Activated CD8-positive, alpha-beta T cell treated with anti-CD3 and anti-CD28 coated beads for 36 hours (primary cell): Measurements from ENCODE around the gene CEP250. TPM values are rescaled to one million over a fixed set of nuclear protein-coding genes. Genes with fewer than 3 reads are reported as not detected.

ENCODE experiments used
- ATAC-seq: fragments of 200-7000 bp; cut with Tn5 transposase; one replicate; pipeline ENCODE4 v1.10.0; 2021; ENCODE audit warnings: mild to moderate bottlenecking, moderate library complexity
- CTCF ChIA-PET: fragments of 350-600 bp; sonication (Branson Sonifier 250); formaldehyde crosslinking; loops from one replicate; lab custom pipeline; 2021; ENCODE audit warnings: antibody characterized with exemption; lab: Charles Lee
- POLR2A ChIA-PET: fragments of 350-600 bp; sonication (Branson Sonifier 250); formaldehyde crosslinking; loops from one replicate; lab custom pipeline; 2021; ENCODE audit warnings: antibody characterized with exemption; lab: Charles Lee
- DNase-seq: peaks from one replicate; pipeline ENCODE4 v3.0.0-alpha.2; 2020
- H3K27ac Mint-ChIP-seq: one replicate; pipeline ENCODE4 v1.8.0; 2021; ENCODE audit warnings: mild to moderate bottlenecking, mixed read lengths
- H3K27me3 Mint-ChIP-seq: one replicate; pipeline ENCODE4 v1.8.0; 2021; ENCODE audit warnings: mixed read lengths
- H3K36me3 Mint-ChIP-seq: one replicate; pipeline ENCODE4 v1.8.0; 2021; ENCODE audit warnings: low read depth, mixed read lengths
- H3K4me1 Mint-ChIP-seq: one replicate; pipeline ENCODE4 v1.8.0; 2021; ENCODE audit warnings: low read depth, mixed read lengths
- H3K4me3 Mint-ChIP-seq: one replicate; pipeline ENCODE4 v1.8.0; 2021; ENCODE audit warnings: mild to moderate bottlenecking, moderate library complexity, mixed read lengths
- H3K9me3 Mint-ChIP-seq: one replicate; pipeline ENCODE4 v1.8.0; 2021; ENCODE audit warnings: mixed read lengths
- CTCF ChIP-seq: fragments of 200-600 bp; IDR thresholded peaks from one replicate; pipeline ENCODE4 v1.8.0; 2022; ENCODE audit warnings: antibody characterized with exemption, mild to moderate bottlenecking
- intact Hi-C: fragments of 100-400 bp; cut with micrococcal nuclease; formaldehyde crosslinking; loops from one replicate; pipeline ENCODE4 v1.10.0; 2022
- microRNA-seq: library from miRNA; unstranded; fragments of <30 nt; microRNA quantifications from one replicate; pipeline ENCODE4 v1.2.0, GENCODE V29; 2022; ENCODE audit warnings: borderline microRNAs expressed, borderline replicate concordance
- total RNA-seq, 2 experiments: library from RNA; stranded (reverse); gene quantifications; one replicate each; pipeline ENCODE4 v1.2.3, GENCODE V29; 2021

Gene CEP250
- total RNA-seq, 2 experiments from 2014 or later, result 56.0 to 60.3 TPM

- DNase-seq (no peak), ATAC-seq (no peak)
- Mint-ChIP-seq H3K36me3 (no peaks in the 10 kb centered on the region), H3K4me3 (no peak overlapping the region), H3K27me3 (no peaks in the 10 kb centered on the region), H3K27ac (no peak overlapping the region), H3K4me1 (no peaks in the 10 kb centered on the region), H3K9me3 (no peaks in the 10 kb centered on the region)
- POLR2A ChIA-PET, result interaction anchor here (1.1 to 1.2 kb wide), 2 partner anchors 9 kb away, joined by 3 read pairs; no protein-coding TSS in a partner anchor
- CTCF ChIA-PET, result no interaction called here
- intact Hi-C loops, result no loop called here
- TF ChIP-seq CTCF, result no peak
Measured at GRCh38 chr20:35564905-35565304, 109.5 kb downstream of the CEP250 start.

DNA sequence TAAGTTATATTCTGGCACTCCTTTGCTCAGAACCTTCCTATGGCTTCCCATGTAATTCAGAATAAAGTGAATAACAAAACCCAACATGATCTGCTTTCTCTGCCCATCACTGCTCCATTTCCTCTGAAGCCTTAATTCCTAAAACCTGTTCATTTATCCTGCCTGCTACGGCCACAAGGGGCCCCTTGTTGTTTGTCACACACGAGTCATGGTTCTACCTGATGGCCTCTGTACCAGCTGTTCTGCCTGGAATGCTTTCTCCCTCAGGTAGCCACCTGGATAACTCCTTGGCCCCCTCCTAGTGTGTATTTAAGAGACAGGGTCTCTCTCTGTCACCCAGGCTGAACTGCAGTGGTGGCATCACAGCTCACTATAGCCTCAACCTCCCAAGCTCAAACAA lies 113.2 kb downstream of the CEP250 start:
- intact Hi-C loops, result no loop called here
- peaks cover 2% of the 10 kb centered on the region for H3K36me3 Mint-ChIP-seq
- H3K4me1 Mint-ChIP-seq, result no peaks in the 10 kb centered on the region
- ChIA-PET POLR2A (no interaction called here), CTCF (no interaction called here)
- peaks cover 5% of the 10 kb centered on the region for H3K9me3 Mint-ChIP-seq
- ATAC-seq, result no peak
- H3K27ac Mint-ChIP-seq, result no peak overlapping the region
- no peaks in the 10 kb centered on the region for H3K27me3 Mint-ChIP-seq
- H3K4me3 Mint-ChIP-seq, result no peak overlapping the region
- peak; percentile 20 for DNase-seq
- peak; percentile 23 for TF ChIP-seq CTCF

Small RNAs within 50 kb of the gene (microRNA-seq; reads per million reads assigned to microRNA genes)
- not detected for gene MIR1289-1

Other genes starting within 250 kb of the CEP250 start
- gene MMP24, start 228.9 kb upstream of the CEP250 start, total RNA-seq, result not detected
- gene MMP24OS, start 177.5 kb upstream of the CEP250 start, total RNA-seq, result 10 to 100 TPM; 46.6 to 48.4 TPM
- 100 to 1,000 TPM; 132 to 144 TPM for gene EIF6, start 170.8 kb upstream of the CEP250 start, total RNA-seq
- gene FAM83C, start 163.2 kb upstream of the CEP250 start, total RNA-seq, result not detected
- 10 to 100 TPM; 68.6 to 72.6 TPM for gene UQCC1, start 43.6 kb upstream of the CEP250 start, total RNA-seq
- gene GDF5, start 17.4 kb upstream of the CEP250 start, total RNA-seq, result not detected
- not detected for gene C20orf173, start 74.1 kb downstream of the CEP250 start, total RNA-seq
- 10 to 100 TPM; 94.3 to 98.0 TPM for gene ERGIC3, start 86.5 kb downstream of the CEP250 start, total RNA-seq
- 10 to 100 TPM; 11.5 to 11.8 TPM for gene SPAG4, start 160.2 kb downstream of the CEP250 start, total RNA-seq
- gene CPNE1, start 209.3 kb downstream of the CEP250 start, total RNA-seq, result 100 to 1,000 TPM; 308 to 324 TPM
- 100 to 1,000 TPM; 111 to 114 TPM for gene RBM12, start 209.3 kb downstream of the CEP250 start, total RNA-seq
- 10 to 100 TPM; 39.7 to 40.8 TPM for gene NFS1, start 243.8 kb downstream of the CEP250 start, total RNA-seq
- gene ROMO1, start 243.8 kb downstream of the CEP250 start, total RNA-seq, result 100 to 1,000 TPM; 146 to 148 TPM